GM06990 (cell line): ENCODE measurements around the gene IL27RA.

ENCODE experiments used
- DNase-seq: peaks from one replicate; pipeline ENCODE4 v3.0.0-alpha.2; 2011; ENCODE audit not compliant: insufficient read length; ENCODE audit errors: extremely low read depth
- H3K27me3 ChIP-seq: replicated peaks from 2 replicates; pipeline ENCODE4 v1.6.0; 2011; ENCODE audit warnings: low read length; ENCODE audit not compliant: control insufficient read depth, insufficient read depth
- H3K36me3 ChIP-seq: 2 replicates; pipeline ENCODE4 v1.5.1; 2011; ENCODE audit warnings: low read length; ENCODE audit not compliant: control insufficient read depth, insufficient read depth
- H3K4me3 ChIP-seq: replicated peaks from 2 replicates; pipeline ENCODE4 v1.5.1; 2011; ENCODE audit warnings: low read depth, mild to moderate bottlenecking, control low read depth, low read length
- TF ChIP-seq, protein P1 (sequence below): IDR thresholded peaks from 2 replicates; pipeline ENCODE4 v1.5.1; 2011; ENCODE audit warnings: low read length, control low read depth, mild to moderate bottlenecking, inconsistent platforms; ENCODE audit not compliant: insufficient read depth, poor library complexity, severe bottlenecking

The IL27RA gene

DNA sequence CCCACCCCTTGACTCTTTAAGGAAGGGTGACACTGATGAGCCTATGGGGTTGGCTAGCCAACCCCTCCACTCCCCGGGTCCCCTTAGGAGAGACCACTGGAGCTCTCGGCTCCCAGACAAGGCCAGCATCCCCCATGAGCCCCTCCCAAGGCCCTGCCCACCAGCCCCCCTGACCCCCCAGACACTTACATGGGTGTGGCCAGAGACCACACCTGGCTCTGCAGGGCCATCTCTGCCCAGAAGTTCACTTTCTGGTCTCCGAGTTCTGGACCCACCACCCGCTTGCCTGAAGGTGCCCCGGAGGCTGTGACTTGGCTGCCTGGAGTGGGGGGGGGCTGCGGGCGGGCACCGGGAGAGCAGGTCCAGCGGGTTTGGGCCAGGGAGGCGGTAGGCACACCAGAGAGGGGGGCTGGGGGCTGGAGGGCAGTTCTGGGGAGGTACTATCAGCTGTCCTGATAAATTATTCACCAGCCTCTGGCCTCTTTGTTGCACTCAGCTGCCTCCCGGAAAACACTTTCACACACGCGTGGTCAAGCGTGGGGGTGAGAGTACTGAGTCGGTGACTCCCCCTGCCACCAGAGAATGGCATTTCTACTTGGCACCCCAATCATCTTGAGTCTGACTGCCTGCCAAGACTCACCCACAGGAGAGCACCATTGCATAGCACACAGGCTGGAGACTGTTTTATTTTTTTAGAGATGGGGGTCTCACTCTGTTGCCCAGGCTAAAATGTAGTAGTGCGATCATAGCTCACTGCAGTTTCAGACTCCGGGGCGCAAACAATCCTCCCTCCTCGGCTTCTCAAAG, 30.4 kb downstream of the IL27RA start, which contains the start of gene PALM3:
PALM3 (minus strand) TSS at position 326 of the 807 bp plus-strand sequence; CDS start at position 230, 96 bp downstream.
- TF ChIP-seq, protein P1, sequence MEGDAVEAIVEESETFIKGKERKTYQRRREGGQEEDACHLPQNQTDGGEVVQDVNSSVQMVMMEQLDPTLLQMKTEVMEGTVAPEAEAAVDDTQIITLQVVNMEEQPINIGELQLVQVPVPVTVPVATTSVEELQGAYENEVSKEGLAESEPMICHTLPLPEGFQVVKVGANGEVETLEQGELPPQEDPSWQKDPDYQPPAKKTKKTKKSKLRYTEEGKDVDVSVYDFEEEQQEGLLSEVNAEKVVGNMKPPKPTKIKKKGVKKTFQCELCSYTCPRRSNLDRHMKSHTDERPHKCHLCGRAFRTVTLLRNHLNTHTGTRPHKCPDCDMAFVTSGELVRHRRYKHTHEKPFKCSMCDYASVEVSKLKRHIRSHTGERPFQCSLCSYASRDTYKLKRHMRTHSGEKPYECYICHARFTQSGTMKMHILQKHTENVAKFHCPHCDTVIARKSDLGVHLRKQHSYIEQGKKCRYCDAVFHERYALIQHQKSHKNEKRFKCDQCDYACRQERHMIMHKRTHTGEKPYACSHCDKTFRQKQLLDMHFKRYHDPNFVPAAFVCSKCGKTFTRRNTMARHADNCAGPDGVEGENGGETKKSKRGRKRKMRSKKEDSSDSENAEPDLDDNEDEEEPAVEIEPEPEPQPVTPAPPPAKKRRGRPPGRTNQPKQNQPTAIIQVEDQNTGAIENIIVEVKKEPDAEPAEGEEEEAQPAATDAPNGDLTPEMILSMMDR: no peak
- DNase-seq: no peak
- Histone ChIP-seq H3K4me3 (no peak within 1 kb of the TSS), H3K27me3 (peaks cover 6% of the 10 kb centered on the region), H3K36me3 (no peaks in the 10 kb centered on the region)

DNA sequence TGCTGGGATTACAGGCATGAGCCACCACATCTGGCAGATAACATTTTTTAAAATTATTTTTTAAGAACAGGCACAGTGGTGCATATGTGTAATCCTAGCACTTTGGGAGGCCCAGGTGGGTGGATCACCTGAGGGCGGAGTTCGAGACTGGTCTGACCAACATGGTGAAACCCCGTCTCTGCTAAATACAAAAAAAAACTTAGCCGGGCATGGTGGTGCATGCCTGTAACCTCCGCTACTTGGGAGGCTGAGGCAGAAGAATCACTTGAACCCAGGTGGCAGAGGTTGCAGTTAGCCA, 30.9 kb downstream of the IL27RA start:
- TF ChIP-seq, protein P1: no peak
- Histone ChIP-seq H3K27me3 (peaks cover 6% of the 10 kb centered on the region), H3K4me3 (no peak overlapping the region), H3K36me3 (no peaks in the 10 kb centered on the region)
- no peak for DNase-seq

DNA sequence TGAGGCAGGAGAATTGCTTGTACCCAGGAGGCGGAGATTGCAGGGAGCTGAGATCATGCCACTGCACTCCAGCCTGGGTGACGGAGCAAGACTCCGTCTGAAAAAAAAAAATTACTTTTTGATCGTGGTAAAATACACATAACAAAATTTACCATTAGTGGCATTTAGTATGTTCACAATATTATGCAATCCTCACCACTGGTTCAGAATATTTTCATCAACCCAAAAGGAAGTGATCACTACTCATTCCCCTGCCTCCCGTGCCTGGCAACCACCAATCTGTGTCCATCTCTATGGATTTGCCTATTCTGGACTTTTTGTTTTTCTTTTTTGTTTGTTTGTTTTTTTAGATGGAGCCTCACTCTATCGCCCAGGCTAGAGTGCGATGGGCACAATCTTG, 31.5 kb downstream of the IL27RA start:
- Histone ChIP-seq H3K27me3 (peaks cover 6% of the 10 kb centered on the region), H3K4me3 (no peak overlapping the region), H3K36me3 (no peaks in the 10 kb centered on the region)
- no peak for DNase-seq
- TF ChIP-seq, protein P1: no peak

DNA sequence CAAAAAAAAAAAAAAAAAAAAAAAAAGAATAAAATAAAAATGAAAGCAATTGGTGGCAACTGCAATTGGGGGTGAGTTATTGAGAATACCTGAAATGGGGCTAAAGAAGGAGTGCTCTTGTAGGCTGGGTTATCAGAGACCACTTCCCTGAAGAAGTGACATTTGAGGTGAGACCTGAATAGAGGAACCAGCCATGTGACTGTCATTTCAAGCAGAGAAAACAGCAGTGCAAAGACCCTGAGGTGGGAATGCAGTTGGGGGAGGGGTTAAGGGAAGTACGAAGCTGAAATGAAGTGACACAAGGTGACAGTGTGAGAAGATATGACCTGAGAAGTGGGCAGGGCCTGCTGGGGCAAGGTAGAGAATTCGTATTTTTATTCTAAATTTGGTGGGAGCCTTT, 34.6 kb downstream of the IL27RA start:
- DNase-seq: no peak
- no peaks in the 10 kb centered on the region for H3K36me3 ChIP-seq
- no peak overlapping the region for H3K4me3 ChIP-seq
- TF ChIP-seq, protein P1: no peak
- no peaks in the 10 kb centered on the region for H3K27me3 ChIP-seq

DNA sequence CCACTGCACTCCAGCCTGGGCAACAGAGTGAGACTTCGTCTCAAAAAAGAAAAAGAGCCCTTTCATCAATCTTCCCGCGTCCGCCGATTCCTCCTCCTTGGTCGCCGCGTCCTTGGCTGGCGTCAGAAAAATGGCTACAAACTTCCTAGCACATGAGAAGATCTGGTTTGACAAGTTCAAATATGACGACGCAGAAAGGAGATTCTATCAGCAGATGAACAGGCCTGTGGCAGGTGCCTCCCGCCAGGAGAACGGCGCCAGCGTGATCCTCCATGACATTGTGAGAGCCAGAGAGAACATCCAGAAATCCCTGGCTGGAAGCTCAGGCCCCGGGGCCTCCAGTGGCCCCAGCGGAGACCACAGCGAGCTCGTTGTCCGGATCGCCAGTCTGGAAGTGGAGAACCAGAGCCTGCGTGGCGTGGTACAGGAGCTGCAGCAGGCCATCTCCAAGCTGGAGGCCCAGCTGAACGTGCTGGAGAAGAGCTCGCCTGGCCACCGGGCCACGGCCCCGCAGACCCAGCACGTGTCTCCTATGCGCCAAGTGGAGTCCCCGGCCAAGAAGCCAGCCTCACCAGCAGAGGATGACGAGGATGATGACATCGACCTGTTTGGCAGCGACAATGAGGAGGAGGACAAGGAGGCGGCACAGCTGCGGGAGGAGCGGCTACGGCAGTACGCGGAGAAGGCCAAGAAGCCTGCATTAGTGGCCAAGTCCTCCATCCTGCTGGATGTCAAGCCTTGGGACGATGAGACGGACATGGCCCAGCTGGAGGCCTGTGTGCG, 38.9 kb downstream of the IL27RA start:
- Histone ChIP-seq H3K4me3 (no peak overlapping the region), H3K36me3 (no peaks in the 10 kb centered on the region), H3K27me3 (no peaks in the 10 kb centered on the region; the same call in 1 of the 2 replicates)
- TF ChIP-seq, protein P1: no peak
- no peak for DNase-seq
